ENCODE data around the gene COLEC12.

COLEC12 gene

GRCh38 chr18:498931-499775 lies 1.3 kb downstream of the COLEC12 start:
- Histone ChIP-seq H3K9ac (ENCODE audit: low read depth, low read length, poor library complexity, severe bottlenecking) (no peak overlapping the region), H3F3A (ENCODE audit: low read depth) (no peaks in the 10 kb centered on the region), H3K9me2 (replicated peaks; ENCODE audit: low read depth, low read length) (no peaks in the 10 kb centered on the region), H3K36me3 (ENCODE audit: insufficient read depth, low read length) (no peaks in the 10 kb centered on the region), H3K4me2 (ENCODE audit: low read depth, low read length, poor library complexity, severe bottlenecking) (no peak overlapping the region), H2AFZ (ENCODE audit: low read length) (no peak overlapping the region), H3K79me2 (ENCODE audit: insufficient read depth, low read length) (no peaks in the 10 kb centered on the region), H4K20me1 (ENCODE audit: insufficient read depth, low read length, poor library complexity, severe bottlenecking) (no peaks in the 10 kb centered on the region), H3K9me3 (ENCODE audit: insufficient read depth, low read depth, low read length) (peaks cover 3% of the 10 kb centered on the region; the same call in 1 of the 2 replicates), H3K4me1 (ENCODE audit: insufficient read depth, low read length, poor library complexity, severe bottlenecking) (no peaks in the 10 kb centered on the region), H3K4me3 (ENCODE audit: low read length, poor library complexity, severe bottlenecking) (no peak overlapping the region), H3K27me3 (ENCODE audit: insufficient read depth, low read length, poor library complexity, severe bottlenecking) (no peaks in the 10 kb centered on the region)
- TF ChIP-seq CTCF (conservative IDR thresholded peaks at IDR 0.05; ENCODE audit: low read length) (no peak), EZH2phosphoT487 (IDR thresholded peaks at IDR 0.05; ENCODE audit: borderline replicate concordance) (no peak)

GRCh38 chr18:497688-498087 lies 2.8 kb downstream of the COLEC12 start:
- Histone ChIP-seq H2AFZ (ENCODE audit: low read length) (no peak overlapping the region), H3K79me2 (ENCODE audit: insufficient read depth, low read length) (no peaks in the 10 kb centered on the region), H3K4me2 (ENCODE audit: low read depth, low read length, poor library complexity, severe bottlenecking) (no peak overlapping the region), H3K9ac (ENCODE audit: low read depth, low read length, poor library complexity, severe bottlenecking) (no peak overlapping the region), H4K20me1 (ENCODE audit: insufficient read depth, low read length, poor library complexity, severe bottlenecking) (no peaks in the 10 kb centered on the region), H3K9me3 (ENCODE audit: insufficient read depth, low read depth, low read length) (peaks cover 3% of the 10 kb centered on the region; the same call in 1 of the 2 replicates), H3K27me3 (ENCODE audit: insufficient read depth, low read length, poor library complexity, severe bottlenecking) (no peaks in the 10 kb centered on the region), H3K9me2 (replicated peaks; ENCODE audit: low read depth, low read length) (no peaks in the 10 kb centered on the region), H3K4me3 (ENCODE audit: low read length, poor library complexity, severe bottlenecking) (no peak overlapping the region), H3F3A (ENCODE audit: low read depth) (no peaks in the 10 kb centered on the region), H3K36me3 (ENCODE audit: insufficient read depth, low read length) (no peaks in the 10 kb centered on the region), H3K4me1 (ENCODE audit: insufficient read depth, low read length, poor library complexity, severe bottlenecking) (no peaks in the 10 kb centered on the region)
- TF ChIP-seq EZH2phosphoT487 (IDR thresholded peaks at IDR 0.05; ENCODE audit: borderline replicate concordance), result no peak
- TF ChIP-seq CTCF (conservative IDR thresholded peaks at IDR 0.05; ENCODE audit: low read length), result no peak

- no peaks in the 10 kb centered on the region for H3K4me1 ChIP-seq (ENCODE audit: insufficient read depth, low read length, poor library complexity, severe bottlenecking)
- H3K36me3 ChIP-seq (ENCODE audit: insufficient read depth, low read length), result no peaks in the 10 kb centered on the region
- no peaks in the 10 kb centered on the region for H3K27me3 ChIP-seq (ENCODE audit: insufficient read depth, low read length, poor library complexity, severe bottlenecking)
- no peaks in the 10 kb centered on the region for H3F3A ChIP-seq (ENCODE audit: low read depth)
- no peak overlapping the region for H3K9ac ChIP-seq (ENCODE audit: low read depth, low read length, poor library complexity, severe bottlenecking)
- H3K9me3 ChIP-seq (ENCODE audit: insufficient read depth, low read depth, low read length), result no peaks in the 10 kb centered on the region; the same call in 1 of the 2 replicates
- H4K20me1 ChIP-seq (ENCODE audit: insufficient read depth, low read length, poor library complexity, severe bottlenecking), result no peaks in the 10 kb centered on the region
- H3K79me2 ChIP-seq (ENCODE audit: insufficient read depth, low read length), result no peaks in the 10 kb centered on the region
- no peak overlapping the region for H2AFZ ChIP-seq (ENCODE audit: low read length)
- H3K9me2 ChIP-seq (replicated peaks; ENCODE audit: low read depth, low read length), result no peaks in the 10 kb centered on the region
- TF ChIP-seq CTCF (conservative IDR thresholded peaks at IDR 0.05; ENCODE audit: low read length), result no peak
- no peak for TF ChIP-seq EZH2phosphoT487 (IDR thresholded peaks at IDR 0.05; ENCODE audit: borderline replicate concordance)
- no peak overlapping the region for H3K4me3 ChIP-seq (ENCODE audit: low read length, poor library complexity, severe bottlenecking)
- no peak overlapping the region for H3K4me2 ChIP-seq (ENCODE audit: low read depth, low read length, poor library complexity, severe bottlenecking)
Observed at GRCh38 chr18:495452-495851, 5.0 kb downstream of the COLEC12 start.
